Stimulated activated CD8-positive, alpha-beta memory T cell treated with anti-CD3 and anti-CD28 coated beads, Interleukin-4, amount 100 ng/mL, for 24 hours (primary cell): Measurements from ENCODE around the gene ARHGAP10.
"Not testable (repeated sequence)": the region's sequence is repeated elsewhere in the genome, so short reads cannot be mapped to it uniquely, and the experiment has no call there.

Experiments
- DNase-seq: peaks from one replicate; pipeline ENCODE4 v3.0.0-alpha.2; 2020; ENCODE audit warnings: low read depth

ARHGAP10 gene

DNA sequence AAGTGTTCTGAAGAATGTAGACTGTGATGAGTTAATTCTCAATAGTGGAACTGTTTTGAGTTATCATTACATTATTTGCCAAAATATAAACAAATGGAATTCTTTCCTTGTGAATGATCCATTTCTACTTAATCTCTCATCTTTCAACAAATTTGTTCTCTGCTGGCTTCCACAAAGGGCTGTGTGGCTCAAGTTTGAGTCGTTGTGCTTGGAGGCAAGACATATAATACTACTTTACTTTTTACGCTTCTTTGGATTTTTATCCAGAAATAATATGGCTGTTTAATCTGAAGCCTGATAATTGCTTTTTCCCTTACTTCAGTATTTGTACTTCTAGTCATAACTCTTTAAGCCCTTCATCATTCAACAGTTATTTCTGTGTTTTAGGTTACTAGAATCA lies 169.5 kb downstream of the ARHGAP10 start:
- no peak for DNase-seq

- no peak for DNase-seq
Measured at GRCh38 chr4:147901916-147902315, 170.0 kb downstream of the ARHGAP10 start.

DNA sequence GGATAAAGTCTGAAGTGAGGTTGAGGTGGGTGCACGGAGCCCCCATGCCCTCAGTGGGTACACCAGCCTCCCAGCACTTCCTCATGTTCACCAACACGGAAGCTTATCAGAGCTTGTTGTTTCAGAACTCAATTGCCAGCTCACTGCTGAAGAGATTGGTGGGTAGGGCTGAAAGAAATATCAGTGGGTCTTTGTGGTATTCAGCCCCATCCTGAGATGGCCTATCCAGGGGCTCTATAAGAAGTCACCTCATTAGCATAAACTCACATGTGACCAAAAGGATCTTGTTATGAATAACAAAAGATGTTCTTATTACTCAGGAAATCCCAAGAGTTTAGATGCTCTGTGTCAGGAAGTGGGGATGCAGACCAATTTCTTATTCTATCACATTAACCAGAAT lies 177.3 kb downstream of the ARHGAP10 start:
- DNase-seq = no peak

DNA sequence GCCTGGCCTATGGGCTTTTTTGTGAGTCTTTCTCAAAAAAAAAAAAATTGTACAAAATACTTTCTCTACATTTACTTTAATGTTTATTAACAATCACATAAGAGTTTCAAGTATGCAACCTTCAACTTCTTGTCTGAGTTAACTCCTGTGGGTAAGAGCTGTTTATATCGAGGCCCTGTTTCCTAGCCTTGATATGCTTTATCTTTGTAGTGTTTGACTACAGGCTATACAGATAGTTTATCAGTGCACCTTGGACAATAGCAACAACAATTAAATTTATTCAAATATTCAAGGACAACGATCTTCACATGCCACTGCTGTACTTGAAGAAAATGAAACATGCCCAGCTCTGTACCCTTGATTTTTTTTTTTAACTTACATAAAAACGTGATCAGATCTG lies 178.4 kb downstream of the ARHGAP10 start:
- no peak for DNase-seq

- DNase-seq = not testable (repeated sequence)
Measured at GRCh38 chr4:147912106-147912505, 180.2 kb downstream of the ARHGAP10 start.

GRCh38 chr4:147913137-147913536 lies 181.2 kb downstream of the ARHGAP10 start:
- DNase-seq = no peak

- DNase-seq = no peak
Measured at GRCh38 chr4:147916351-147916750, 184.5 kb downstream of the ARHGAP10 start.

DNA sequence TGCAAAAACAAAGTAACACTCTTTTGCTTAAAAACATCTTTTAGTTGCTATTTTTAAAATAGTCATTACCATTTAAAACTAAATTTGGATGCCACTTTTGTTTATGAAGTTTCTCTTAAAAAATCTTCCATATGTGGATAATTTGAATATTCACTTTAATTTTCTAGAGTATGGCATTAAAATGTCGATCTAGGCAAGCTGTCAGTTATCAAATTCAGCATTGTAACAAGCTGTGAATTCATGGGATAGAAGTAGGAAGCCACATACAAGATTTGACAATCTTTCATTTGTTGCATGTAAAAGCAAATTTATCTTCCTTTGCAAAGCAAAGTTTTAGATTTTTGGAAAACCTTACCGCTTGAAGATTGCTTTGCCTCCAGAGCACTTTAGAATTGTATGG lies 191.5 kb downstream of the ARHGAP10 start:
- DNase-seq = no peak

- no peak for DNase-seq
Measured at GRCh38 chr4:147923854-147924253, 192.0 kb downstream of the ARHGAP10 start.

DNA sequence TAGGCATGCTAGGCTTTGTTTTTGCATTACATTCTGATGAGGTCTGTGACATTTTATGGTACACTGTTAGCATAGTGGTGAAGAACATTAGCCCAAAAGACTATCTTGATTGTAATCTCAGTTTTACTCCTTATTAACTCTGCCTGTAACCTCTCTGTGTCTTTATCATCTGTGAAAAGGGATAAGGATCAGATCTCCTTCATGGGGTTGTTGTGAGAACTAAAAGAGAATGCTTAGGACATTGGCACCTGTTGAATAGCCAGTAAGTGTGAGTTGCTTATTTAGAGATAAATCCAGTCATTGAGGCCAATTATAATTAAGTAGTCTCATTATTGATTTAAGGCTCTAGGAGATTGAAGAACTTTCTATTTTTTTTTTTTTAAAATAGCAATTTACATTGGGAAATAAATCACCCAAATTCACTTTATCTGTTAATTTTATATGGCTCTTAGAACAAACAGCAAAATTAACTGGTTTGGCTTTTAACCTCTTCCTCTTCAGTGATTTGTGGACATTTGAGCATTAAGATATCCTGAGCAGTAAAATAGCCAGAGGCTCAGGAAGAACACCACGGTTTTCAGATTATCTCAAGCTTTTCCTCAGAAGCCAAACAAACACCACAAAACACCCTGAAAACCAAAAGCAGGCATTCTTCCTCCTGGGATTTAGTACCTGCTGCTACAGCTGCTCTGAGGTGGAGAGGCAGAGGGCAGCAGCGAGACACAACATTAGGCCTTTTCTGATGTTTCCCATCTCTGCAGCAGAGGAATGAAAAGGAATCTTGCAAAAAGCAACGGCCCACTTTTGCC lies 192.9 kb downstream of the ARHGAP10 start:
- no peak for DNase-seq

GRCh38 chr4:147927377-147928137 lies 195.7 kb downstream of the ARHGAP10 start:
- no peak for DNase-seq

DNA sequence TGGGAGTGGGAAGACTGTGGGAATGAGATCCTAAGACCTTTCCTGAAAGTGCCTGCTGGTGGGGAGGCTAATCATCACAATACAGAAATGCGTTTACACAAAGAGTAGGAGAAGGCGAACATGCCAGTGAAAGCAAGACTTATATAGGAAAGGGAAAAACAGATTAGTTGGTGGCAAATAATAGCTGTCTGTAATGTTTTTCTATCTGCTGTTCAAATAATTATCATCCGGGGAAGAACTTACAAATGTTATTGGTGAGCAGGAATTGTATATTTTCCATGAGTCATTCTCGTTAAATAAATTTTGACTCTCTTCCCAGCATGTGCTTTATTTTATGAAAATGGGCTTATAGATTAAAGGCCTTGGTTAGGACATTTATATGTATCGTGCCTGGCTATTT lies 196.5 kb downstream of the ARHGAP10 start:
- no peak for DNase-seq

DNA sequence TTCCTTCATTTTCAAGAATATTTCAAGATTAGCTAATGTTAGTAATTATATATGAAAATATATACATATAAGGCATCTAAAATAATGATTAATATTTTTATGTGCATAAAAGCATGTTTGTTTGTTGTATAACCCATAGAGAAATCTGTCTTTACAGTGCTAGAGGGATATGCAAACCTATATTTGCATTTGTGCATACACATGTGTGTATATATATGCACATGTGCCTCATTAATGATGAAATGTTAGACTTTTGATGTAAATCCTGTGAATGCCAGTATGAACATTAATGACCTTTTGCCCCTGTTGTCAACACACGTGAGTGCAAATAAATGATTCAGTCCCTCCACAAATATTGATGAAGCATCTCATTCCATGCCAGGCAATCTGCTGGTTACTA lies 197.9 kb downstream of the ARHGAP10 start:
- no peak for DNase-seq

DNA sequence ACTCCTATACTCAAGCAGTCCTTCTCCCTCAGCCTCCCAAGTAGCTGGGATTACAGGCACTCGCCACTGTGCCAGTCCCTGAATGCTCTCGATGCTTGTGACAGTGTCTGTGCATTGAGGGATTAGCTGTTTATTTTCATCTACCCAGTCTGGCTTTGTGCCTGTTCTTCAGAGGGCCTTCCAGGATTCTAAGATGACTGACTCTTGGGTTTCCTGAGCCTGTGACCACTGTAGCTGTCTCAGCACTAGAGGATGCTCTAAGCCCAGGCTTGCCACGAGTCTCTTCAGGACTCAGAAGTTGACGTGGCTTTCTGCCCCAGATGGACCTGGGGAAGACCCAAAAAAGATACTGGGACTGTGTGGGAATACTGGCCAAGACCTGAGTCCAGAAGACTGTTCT lies 201.4 kb downstream of the ARHGAP10 start:
- DNase-seq = no peak

GRCh38 chr4:147933779-147934178 lies 201.9 kb downstream of the ARHGAP10 start:
- DNase-seq = no peak

GRCh38 chr4:147938496-147938895 lies 206.6 kb downstream of the ARHGAP10 start:
- no peak for DNase-seq

DNA sequence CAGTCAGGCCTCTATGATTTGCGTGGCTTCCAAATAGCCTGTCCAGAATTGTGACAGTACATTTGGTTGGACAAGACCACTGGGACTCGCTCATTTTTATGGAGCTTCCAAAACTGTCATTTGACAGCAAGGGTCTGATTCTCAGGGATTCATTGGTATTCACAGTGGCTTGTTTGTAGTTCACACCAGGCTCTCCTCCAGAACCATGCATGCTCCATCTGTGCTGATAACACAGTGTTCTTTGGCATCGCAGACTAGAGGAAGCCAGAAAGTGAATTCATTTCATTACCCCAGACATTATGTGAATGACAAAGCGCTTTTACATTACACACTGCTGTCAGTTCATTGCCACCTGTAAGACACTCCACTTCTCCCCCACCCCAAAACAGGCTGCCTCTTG lies 208.3 kb downstream of the ARHGAP10 start:
- DNase-seq = no peak

- no peak for DNase-seq
Measured at GRCh38 chr4:147941373-147941772, 209.5 kb downstream of the ARHGAP10 start.

- no peak for DNase-seq
Measured at GRCh38 chr4:147942729-147943128, 210.8 kb downstream of the ARHGAP10 start.

GRCh38 chr4:147943159-147943638 lies 211.3 kb downstream of the ARHGAP10 start:
- no peak for DNase-seq

DNA sequence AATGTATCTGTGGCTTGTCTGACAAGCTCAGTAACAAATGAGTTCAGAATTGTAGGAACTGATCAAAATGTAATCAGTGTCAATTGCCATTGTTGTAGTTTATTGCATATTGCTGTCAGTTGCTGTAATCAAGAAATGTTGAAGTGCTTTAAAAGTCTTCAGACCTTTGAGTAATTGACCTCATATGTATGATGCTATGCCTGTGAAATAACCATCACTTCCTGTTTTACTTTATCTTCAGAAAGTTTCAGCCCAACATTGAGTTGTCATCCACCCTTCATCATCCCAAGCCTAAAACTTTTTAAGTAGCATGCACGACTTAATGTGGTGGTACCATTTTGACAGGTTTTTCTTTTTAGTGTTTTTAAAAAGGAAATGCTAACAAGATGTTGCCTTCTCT lies 212.4 kb downstream of the ARHGAP10 start:
- DNase-seq = no peak

DNA sequence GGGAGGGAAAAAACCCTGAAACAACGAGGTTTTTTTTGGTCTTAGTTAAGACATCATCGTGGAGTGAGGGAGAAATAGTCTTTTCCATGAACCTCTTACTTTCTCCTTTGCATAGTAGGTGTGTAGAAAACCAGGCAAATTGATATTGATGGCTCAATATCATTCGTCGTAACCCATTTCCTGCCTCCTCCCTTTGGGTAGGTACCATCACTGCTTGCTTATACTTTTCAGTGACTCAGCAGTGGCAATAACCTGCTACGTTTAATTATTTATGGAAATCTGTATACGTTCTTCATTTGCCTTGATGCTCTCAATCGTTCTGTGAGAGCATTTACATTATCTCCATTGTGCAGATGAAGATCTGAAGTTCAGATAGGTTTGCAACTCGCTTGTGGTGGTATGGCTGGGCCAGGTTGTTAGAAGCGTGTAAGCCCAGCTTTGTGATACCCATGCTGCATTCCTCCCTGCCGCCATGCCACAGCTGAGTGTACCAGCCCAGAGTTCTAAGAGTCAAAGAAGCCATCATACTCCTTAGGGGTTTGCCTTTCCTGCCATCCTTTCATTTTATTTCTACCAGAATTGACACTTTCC lies 212.9 kb downstream of the ARHGAP10 start:
- no peak for DNase-seq

- no peak for DNase-seq
Measured at GRCh38 chr4:147948336-147948735, 216.4 kb downstream of the ARHGAP10 start.
